OCI-LY3 (cell line): Measurements from ENCODE around the gene CCDC144A.
A peak's percentile ranks its signal among the peaks of the same experiment; 100 is the strongest.
"Not testable (repeated sequence)": the region's sequence is repeated elsewhere in the genome, so short reads cannot be mapped to it uniquely, and the experiment has no call there.

Source experiments
- H2AFZ ChIP-seq: fragments of 200-600, 300-600 bp; shearing (Covaris generic); 2 replicates; pipeline ENCODE4 v1.6.0; 2014; ENCODE audit warnings: antibody characterized with exemption, low read depth, low read length
- H3K27ac ChIP-seq: fragments of 200-600, 300-600 bp; sonication (generic); 2 replicates; pipeline ENCODE4 v1.5.1; 2014; ENCODE audit warnings: mild to moderate bottlenecking, low read length, moderate library complexity, mixed read lengths
- H3K27me3 ChIP-seq: fragments of 200-600, 300-600 bp; sonication (generic); 2 replicates; pipeline ENCODE4 v1.6.1; 2014; ENCODE audit warnings: low read depth, low read length, mixed read lengths
- H3K36me3 ChIP-seq: fragments of 200-600, 300-600 bp; sonication (generic); replicated peaks from 2 replicates; pipeline ENCODE3; 2014; ENCODE audit warnings: low read depth, low read length, mixed read lengths
- H3K4me1 ChIP-seq: fragments of 300-600, 200-600 bp; sonication (generic); 2 replicates; pipeline ENCODE4 v1.6.1; 2014; ENCODE audit warnings: low read length, mixed read lengths
- H3K4me2 ChIP-seq: fragments of 200-600, 300-600 bp; sonication (generic); 2 replicates; pipeline ENCODE4 v1.6.1; 2014; ENCODE audit warnings: low read length, mixed read lengths
- H3K4me3 ChIP-seq: fragments of 300-600, 200-600 bp; sonication (generic); 2 replicates; pipeline ENCODE4 v1.5.1; 2014; ENCODE audit warnings: antibody characterized with exemption, mild to moderate bottlenecking, low read length, moderate library complexity
- H3K79me2 ChIP-seq: fragments of 300-600, 200-600 bp; shearing (Covaris generic); 2 replicates; pipeline ENCODE4 v1.6.1; 2014; ENCODE audit warnings: mild to moderate bottlenecking, low read length, mixed read lengths
- H3K9ac ChIP-seq: fragments of 300-600, 200-600 bp; shearing (Covaris generic); 2 replicates; pipeline ENCODE4 v1.6.0; 2014; ENCODE audit warnings: mild to moderate bottlenecking, low read length, moderate library complexity
- H3K9me3 ChIP-seq: fragments of 200-600, 300-600 bp; shearing (Covaris generic); 2 replicates; pipeline ENCODE4 v1.6.1; 2014; ENCODE audit warnings: low read length, mixed read lengths; ENCODE audit not compliant: insufficient read depth
- H4K20me1 ChIP-seq: fragments of 200-600, 300-600 bp; sonication (generic); 2 replicates; pipeline ENCODE4 v1.6.1; 2016; ENCODE audit warnings: low read length, mixed read lengths; ENCODE audit not compliant: insufficient read depth
- CTCF ChIP-seq: fragments of 200-600, 300-600 bp; sonication (generic); IDR thresholded peaks from 2 replicates; pipeline ENCODE4 v1.5.1; 2014; ENCODE audit warnings: antibody characterized with exemption, low read length, low read depth
- EZH2phosphoT487 ChIP-seq: fragments of 200-600 bp; shearing (Covaris generic); IDR thresholded peaks from 2 replicates; pipeline ENCODE4 v1.6.1; 2018; ENCODE audit warnings: antibody characterized with exemption, mixed run types, low read depth

The CCDC144A gene

DNA sequence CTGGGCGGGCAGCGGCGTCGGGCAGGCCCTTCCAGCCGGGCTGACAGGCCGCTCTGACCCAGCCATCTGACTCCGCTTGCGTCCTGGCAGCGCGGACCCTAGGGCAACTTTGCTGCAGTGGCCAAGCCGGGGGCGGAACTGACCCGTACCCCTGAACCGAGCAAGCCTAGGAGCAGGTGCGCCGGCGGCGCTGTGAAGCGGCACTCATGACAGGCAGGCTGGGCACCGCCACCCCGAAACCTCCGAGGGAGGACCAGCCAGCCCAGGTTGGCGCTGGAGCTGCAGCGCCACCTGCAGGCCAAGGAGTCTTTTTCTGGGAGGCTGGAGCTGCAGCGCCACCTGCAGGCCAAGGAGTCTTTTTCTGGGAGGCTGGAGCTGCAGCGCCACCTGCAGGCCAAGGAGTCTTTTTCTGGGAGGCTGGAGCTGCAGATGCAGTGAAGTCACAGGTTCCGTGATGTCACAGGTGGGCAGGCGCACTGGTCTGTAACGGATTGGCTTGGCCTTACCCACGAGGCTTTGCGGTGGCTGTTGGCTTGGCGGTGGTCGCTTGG is at the start of gene CCDC144A:
CCDC144A (plus strand) TSS at position 511 of the 551 bp plus-strand sequence. CDS start 160 bp downstream, outside the sequence.
- H2AFZ ChIP-seq, H3K36me3 ChIP-seq, H3K4me3 ChIP-seq, H3K79me2 ChIP-seq, H3K27ac ChIP-seq, H3K9ac ChIP-seq, H3K27me3 ChIP-seq, H3K4me2 ChIP-seq, H3K4me1 ChIP-seq, H3K9me3 ChIP-seq, H4K20me1 ChIP-seq: not testable (repeated sequence)
- TF ChIP-seq CTCF: peak; percentile 20

DNA sequence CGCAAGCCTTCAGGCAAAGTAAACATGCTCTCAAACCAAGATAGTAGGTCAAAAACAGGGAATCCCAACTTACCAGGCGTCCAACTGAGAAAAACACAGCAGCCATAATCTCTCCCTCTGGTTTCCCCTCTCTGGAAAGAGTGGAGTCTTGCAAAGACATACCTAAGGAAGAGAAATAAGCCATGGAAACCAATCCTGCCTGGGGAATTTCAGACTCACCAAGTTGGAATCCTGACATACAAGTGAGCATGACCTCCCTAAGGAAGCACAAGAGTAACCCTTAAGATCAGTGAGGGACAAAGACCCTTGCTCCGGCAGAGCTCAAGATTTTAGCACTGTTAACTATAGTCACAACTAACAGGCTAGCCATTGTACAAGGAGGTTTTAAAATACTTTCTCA is 40.5 kb upstream of the CCDC144A start:
- Histone ChIP-seq H3K4me1 (peaks cover 5% of the 10 kb centered on the region), H3K9ac (no peak overlapping the region), H4K20me1 (no peaks in the 10 kb centered on the region), H3K27ac (no peak overlapping the region), H3K79me2 (peaks cover 9% of the 10 kb centered on the region), H2AFZ (no peak overlapping the region), H3K9me3 (no peaks in the 10 kb centered on the region), H3K4me3 (no peak overlapping the region), H3K4me2 (no peak overlapping the region), H3K27me3 (no peaks in the 10 kb centered on the region), H3K36me3 (peaks cover 9% of the 10 kb centered on the region)
- TF ChIP-seq CTCF (no peak), EZH2phosphoT487 (no peak)

DNA sequence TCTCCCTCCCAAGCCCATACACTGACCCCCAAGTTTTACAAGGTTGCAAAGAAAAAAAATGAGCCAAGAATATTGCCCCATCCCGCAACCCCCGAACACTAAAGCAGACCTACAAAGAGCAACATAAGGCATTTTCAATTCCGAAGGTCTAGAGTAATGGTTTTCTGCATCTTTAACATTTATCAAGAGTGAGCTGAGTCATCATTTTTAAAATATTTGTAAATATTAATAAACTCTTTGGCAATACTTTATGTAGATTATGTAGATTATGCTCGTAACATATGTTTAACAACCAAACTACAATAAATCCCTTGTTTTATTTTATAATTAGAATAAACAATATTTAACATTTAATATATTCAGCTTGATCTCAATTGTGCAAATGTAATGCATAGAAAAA is 37.8 kb upstream of the CCDC144A start:
- H3K9me3 ChIP-seq: no peaks in the 10 kb centered on the region
- H3K9ac ChIP-seq: no peak overlapping the region; the same call in 1 of the 2 replicates
- peaks cover 4% of the 10 kb centered on the region for H3K36me3 ChIP-seq
- no peak overlapping the region for H2AFZ ChIP-seq
- H3K27ac ChIP-seq: no peak overlapping the region
- peaks cover 9% of the 10 kb centered on the region for H3K79me2 ChIP-seq
- no peak overlapping the region for H3K4me3 ChIP-seq
- H4K20me1 ChIP-seq: no peaks in the 10 kb centered on the region
- TF ChIP-seq CTCF (no peak), EZH2phosphoT487 (no peak)
- peak overlapping the region; percentile 87; the same call in 1 of the 2 replicates for H3K4me2 ChIP-seq
- H3K27me3 ChIP-seq: no peaks in the 10 kb centered on the region
- H3K4me1 ChIP-seq: peaks cover 5% of the 10 kb centered on the region

GRCh38 chr17:16652847-16653366 is 37.1 kb upstream of the CCDC144A start:
- peak overlapping the region; percentile 52 for H3K27ac ChIP-seq
- peaks cover 3% of the 10 kb centered on the region for H3K36me3 ChIP-seq
- TF ChIP-seq EZH2phosphoT487 (no peak), CTCF (no peak)
- H3K9ac ChIP-seq: peak overlapping the region; percentile 94
- peak overlapping the region; percentile 87 for H3K4me2 ChIP-seq
- H3K4me3 ChIP-seq: peak overlapping the region; percentile 99
- no peaks in the 10 kb centered on the region for H3K9me3 ChIP-seq
- peak overlapping the region; percentile 93; the same call in 1 of the 2 replicates for H2AFZ ChIP-seq
- H4K20me1 ChIP-seq: no peaks in the 10 kb centered on the region
- H3K4me1 ChIP-seq: peaks cover 5% of the 10 kb centered on the region
- peaks cover 9% of the 10 kb centered on the region for H3K79me2 ChIP-seq
- H3K27me3 ChIP-seq: no peaks in the 10 kb centered on the region
